Ovary (tissue), 3 donors: Measurements from ENCODE around the gene TMEM178A.

Experiments used
- CTCF ChIP-seq, 3 donors: fragments of 450-650 bp in 2 of 3; fragments of 200-600 bp in 1 of 3; IDR thresholded peaks; one replicate each; pipeline versions ENCODE4 v1.5.1 to v1.8.0; 2016 to 2022; ENCODE audit warnings: antibody characterized with exemption in 3 of 3, mild to moderate bottlenecking in 1 of 3
- EP300 ChIP-seq: sonication (generic); formaldehyde crosslinking; IDR thresholded peaks from one replicate; pipeline ENCODE4 v1.6.1; 2017; ENCODE audit warnings: antibody characterized with exemption
- POLR2A ChIP-seq: fragments of 450-650 bp; IDR thresholded peaks from one replicate; pipeline ENCODE4 v1.6.1; 2017; ENCODE audit warnings: antibody characterized with exemption, mild to moderate bottlenecking, moderate library complexity
- donor health status: DM: no; HTN: no; CAD: no.

- TF ChIP-seq POLR2A (no peak), CTCF (IDR thresholded peaks at IDR 0.05) (no peak), EP300 (no peak)
These were observed 42.3 kb downstream of the TMEM178A start for GRCh38 chr2:39708003-39708402.
